GM06990 (cell line): ENCODE data around the gene RMI1.
A peak's percentile ranks its signal among the peaks of the same experiment; 100 is the strongest.

ENCODE experiments used
- DNase-seq: peaks from one replicate; pipeline ENCODE4 v3.0.0-alpha.2; 2011; ENCODE audit not compliant: insufficient read length; ENCODE audit errors: extremely low read depth
- H3K27me3 ChIP-seq: replicated peaks from 2 replicates; pipeline ENCODE4 v1.6.0; 2011; ENCODE audit warnings: low read length; ENCODE audit not compliant: control insufficient read depth, insufficient read depth
- H3K36me3 ChIP-seq: 2 replicates; pipeline ENCODE4 v1.5.1; 2011; ENCODE audit warnings: low read length; ENCODE audit not compliant: control insufficient read depth, insufficient read depth
- H3K4me3 ChIP-seq: replicated peaks from 2 replicates; pipeline ENCODE4 v1.5.1; 2011; ENCODE audit warnings: low read depth, mild to moderate bottlenecking, control low read depth, low read length
- CTCF ChIP-seq: IDR thresholded peaks from 2 replicates; pipeline ENCODE4 v1.5.1; 2011; ENCODE audit warnings: low read length, control low read depth, mild to moderate bottlenecking, inconsistent platforms; ENCODE audit not compliant: insufficient read depth, poor library complexity, severe bottlenecking

RMI1 gene

DNA sequence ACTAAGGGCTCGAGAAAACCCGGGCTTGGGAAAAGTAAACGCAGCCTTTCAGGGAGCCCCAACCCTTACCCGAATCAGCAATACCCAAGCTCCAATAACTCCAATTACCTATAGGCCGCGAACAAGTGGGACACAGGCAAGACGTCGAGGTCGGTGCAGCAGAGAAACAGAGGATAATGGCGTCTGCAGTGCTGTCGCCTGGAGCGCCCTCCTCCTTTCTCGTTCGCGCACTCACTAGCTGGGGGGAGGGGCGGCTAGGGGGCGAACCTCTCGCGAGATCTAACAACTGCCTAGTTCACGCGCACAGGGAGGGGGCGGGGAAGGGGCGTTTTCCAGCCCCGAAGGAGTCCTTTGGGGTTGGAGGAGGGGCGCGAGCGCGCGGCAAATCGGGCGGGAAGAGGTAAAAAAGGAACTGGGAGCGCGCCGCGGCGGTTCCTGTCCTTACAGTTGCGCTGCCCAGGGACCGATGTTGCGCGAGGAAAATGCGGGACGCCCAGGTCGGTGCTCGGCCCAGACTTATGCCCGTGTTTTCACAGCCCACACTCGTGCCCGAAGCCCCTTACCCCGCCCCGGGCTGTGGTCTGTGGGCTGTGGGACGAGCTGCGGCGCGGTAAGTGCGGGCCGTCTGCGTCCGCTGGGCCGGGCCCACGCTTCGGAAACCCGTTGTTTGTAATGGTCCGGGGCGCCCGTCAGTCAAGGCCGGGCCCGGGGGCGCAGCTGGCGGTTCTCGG lies at the start of gene RMI1:
Gene RMI1 (plus strand): TSS at position 411 of the 731 bp plus-strand sequence. CDS start 20,182 bp downstream, outside the sequence.
- DNase-seq, result peak; percentile 95
- peaks cover 4% of the 10 kb centered on the region for H3K36me3 ChIP-seq
- H3K27me3 ChIP-seq, result no peaks in the 10 kb centered on the region
- TF ChIP-seq CTCF, result peak; percentile 11
- peak within 1 kb of the TSS; percentile 99 for H3K4me3 ChIP-seq

- no peak for TF ChIP-seq CTCF
- no peaks in the 10 kb centered on the region for H3K27me3 ChIP-seq
- no peak overlapping the region for H3K4me3 ChIP-seq
- H3K36me3 ChIP-seq, result no peaks in the 10 kb centered on the region
- DNase-seq, result no peak
Observed at GRCh38 chr9:83930881-83931280, 49.7 kb upstream of the RMI1 start.

GRCh38 chr9:83932011-83932410 lies 48.6 kb upstream of the RMI1 start:
- no peak for DNase-seq

GRCh38 chr9:83932851-83933250 lies 47.8 kb upstream of the RMI1 start:
- H3K36me3 ChIP-seq, result no peaks in the 10 kb centered on the region
- DNase-seq, result no peak
- no peak for TF ChIP-seq CTCF
- H3K4me3 ChIP-seq, result no peak overlapping the region
- no peaks in the 10 kb centered on the region for H3K27me3 ChIP-seq

More at GRCh38 chr9:83932011-83932410, 48.6 kb upstream of the RMI1 start:
- no peaks in the 10 kb centered on the region for H3K27me3 ChIP-seq
- no peak overlapping the region for H3K4me3 ChIP-seq
- TF ChIP-seq CTCF, result no peak
- H3K36me3 ChIP-seq, result no peaks in the 10 kb centered on the region

DNA sequence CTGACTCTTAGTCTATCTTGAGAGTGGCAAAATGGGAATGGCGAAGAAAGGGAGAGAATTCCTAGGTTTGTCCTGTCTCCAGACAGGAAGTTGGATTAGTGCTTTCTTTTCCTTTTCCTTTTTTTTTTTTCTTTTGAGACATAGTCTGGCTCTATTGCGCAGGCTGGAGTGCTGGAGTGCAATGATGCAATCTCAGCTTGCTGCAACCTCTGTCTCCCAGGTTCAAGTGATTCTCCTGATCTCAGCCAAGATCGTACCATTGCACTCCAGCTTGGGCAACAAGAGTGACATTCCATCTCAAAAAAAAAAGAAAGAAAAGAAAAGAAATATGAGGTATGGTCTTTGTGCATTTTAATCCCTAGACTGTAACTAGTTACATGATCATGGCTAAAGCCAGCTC lies 46.8 kb upstream of the RMI1 start:
- no peak for DNase-seq
- Histone ChIP-seq H3K36me3 (no peaks in the 10 kb centered on the region), H3K27me3 (no peaks in the 10 kb centered on the region), H3K4me3 (no peak overlapping the region)
- no peak for TF ChIP-seq CTCF
